Measurements from ENCODE around the gene OR2Y1.

- TF ChIP-seq CTCF (optimal IDR thresholded peaks at IDR 0.05 in 1 of 3, IDR thresholded peaks at IDR 0.05 in 1 of 3, conservative IDR thresholded peaks at IDR 0.05 in 1 of 3; ENCODE audit: extremely low read depth in 1 of 3, insufficient read depth in 2 of 3, low read length in 3 of 3) (no peak), EZH2 (IDR thresholded peaks at IDR 0.05; ENCODE audit: low read length) (no peak)
These were observed 2.9 kb upstream of the OR2Y1 start for GRCh38 chr5:180742727-180743126.

Measured in keratinocyte (primary cell).